Measurements from ENCODE around the gene SLC16A3.

Gene SLC16A3

DNA sequence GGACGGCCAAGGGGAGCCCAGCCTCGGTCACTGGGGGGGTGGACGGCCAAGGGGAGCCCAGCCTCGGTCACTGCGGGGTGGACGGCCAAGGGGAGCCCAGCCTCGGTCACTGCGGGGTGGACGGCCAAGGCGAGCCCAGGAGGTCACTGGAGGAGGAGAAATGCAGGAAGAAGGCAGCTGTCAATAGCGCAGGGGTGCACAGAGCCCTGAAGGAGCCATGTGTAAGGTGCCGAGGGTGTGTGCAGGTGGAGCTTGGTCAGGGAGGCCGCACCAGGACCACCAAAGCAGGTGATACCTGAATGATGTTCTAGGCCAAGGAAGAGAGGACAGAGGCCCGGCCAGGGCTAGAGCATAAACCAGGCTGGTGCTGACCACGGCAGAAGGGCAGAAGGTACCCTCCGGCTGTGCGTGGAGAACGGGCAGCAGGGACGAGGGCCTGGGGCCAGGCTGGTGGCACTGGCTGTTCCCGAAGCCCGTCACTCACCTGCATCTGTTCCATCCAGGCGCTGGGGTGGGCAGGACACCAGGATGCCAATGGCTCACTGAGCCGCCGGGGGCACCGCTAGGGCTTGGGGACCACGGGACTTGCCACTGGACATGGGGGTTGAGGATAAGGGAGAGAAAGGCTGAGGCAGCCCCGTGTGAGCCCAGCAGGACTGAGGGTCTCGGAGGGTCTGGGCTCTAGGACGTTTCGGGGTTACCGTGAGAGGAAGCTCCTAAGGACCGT, 10.3 kb upstream of the SLC16A3 start:
- no peaks in the 10 kb centered on the region for H3K36me3 ChIP-seq (ENCODE audit: control insufficient read depth, insufficient read depth, low read length)
- no peaks in the 10 kb centered on the region for H3K27me3 ChIP-seq (ENCODE audit: control insufficient read depth, insufficient read depth, low read length)
- no peak overlapping the region for H2AFZ ChIP-seq
- H3K27ac ChIP-seq, result no peak overlapping the region
- no peak overlapping the region for H3K9ac ChIP-seq
- TF ChIP-seq, protein P1, sequence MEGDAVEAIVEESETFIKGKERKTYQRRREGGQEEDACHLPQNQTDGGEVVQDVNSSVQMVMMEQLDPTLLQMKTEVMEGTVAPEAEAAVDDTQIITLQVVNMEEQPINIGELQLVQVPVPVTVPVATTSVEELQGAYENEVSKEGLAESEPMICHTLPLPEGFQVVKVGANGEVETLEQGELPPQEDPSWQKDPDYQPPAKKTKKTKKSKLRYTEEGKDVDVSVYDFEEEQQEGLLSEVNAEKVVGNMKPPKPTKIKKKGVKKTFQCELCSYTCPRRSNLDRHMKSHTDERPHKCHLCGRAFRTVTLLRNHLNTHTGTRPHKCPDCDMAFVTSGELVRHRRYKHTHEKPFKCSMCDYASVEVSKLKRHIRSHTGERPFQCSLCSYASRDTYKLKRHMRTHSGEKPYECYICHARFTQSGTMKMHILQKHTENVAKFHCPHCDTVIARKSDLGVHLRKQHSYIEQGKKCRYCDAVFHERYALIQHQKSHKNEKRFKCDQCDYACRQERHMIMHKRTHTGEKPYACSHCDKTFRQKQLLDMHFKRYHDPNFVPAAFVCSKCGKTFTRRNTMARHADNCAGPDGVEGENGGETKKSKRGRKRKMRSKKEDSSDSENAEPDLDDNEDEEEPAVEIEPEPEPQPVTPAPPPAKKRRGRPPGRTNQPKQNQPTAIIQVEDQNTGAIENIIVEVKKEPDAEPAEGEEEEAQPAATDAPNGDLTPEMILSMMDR (IDR thresholded peaks at IDR 0.05), result no peak
- no peak overlapping the region for H3K4me2 ChIP-seq (ENCODE audit: low read length)
- no peak overlapping the region for H3K4me3 ChIP-seq (ENCODE audit: low read depth, low read length)
- peaks cover 18% of the 10 kb centered on the region for H3K4me1 ChIP-seq
- H3K79me2 ChIP-seq, result no peaks in the 10 kb centered on the region
- no peaks in the 10 kb centered on the region for H3K9me3 ChIP-seq (ENCODE audit: control insufficient read depth, low read length)

- Histone ChIP-seq H3K4me3 (ENCODE audit: low read depth, low read length) (no peak overlapping the region), H3K27me3 (ENCODE audit: control insufficient read depth, insufficient read depth, low read length) (no peaks in the 10 kb centered on the region), H3K4me2 (ENCODE audit: low read length) (no peak overlapping the region), H3K79me2 (no peaks in the 10 kb centered on the region), H2AFZ (no peak overlapping the region), H3K36me3 (ENCODE audit: control insufficient read depth, insufficient read depth, low read length) (no peaks in the 10 kb centered on the region), H3K9me3 (ENCODE audit: control insufficient read depth, low read length) (no peaks in the 10 kb centered on the region), H3K4me1 (peaks cover 18% of the 10 kb centered on the region), H3K27ac (no peak overlapping the region), H3K9ac (no peak overlapping the region)
- TF ChIP-seq, protein P1 (IDR thresholded peaks at IDR 0.05), result no peak
Measured at GRCh38 chr17:82219083-82219482, 9.8 kb upstream of the SLC16A3 start.

- Histone ChIP-seq H3K79me2 (no peaks in the 10 kb centered on the region), H2AFZ (no peak overlapping the region), H3K9ac (no peak overlapping the region), H3K27ac (no peak overlapping the region), H3K4me1 (peaks cover 18% of the 10 kb centered on the region), H3K4me2 (ENCODE audit: low read length) (no peak overlapping the region), H3K9me3 (ENCODE audit: control insufficient read depth, low read length) (no peaks in the 10 kb centered on the region), H3K4me3 (ENCODE audit: low read depth, low read length) (no peak overlapping the region), H3K27me3 (ENCODE audit: control insufficient read depth, insufficient read depth, low read length) (no peaks in the 10 kb centered on the region), H3K36me3 (ENCODE audit: control insufficient read depth, insufficient read depth, low read length) (no peaks in the 10 kb centered on the region)
- TF ChIP-seq, protein P1 (IDR thresholded peaks at IDR 0.05), result no peak
Measured at GRCh38 chr17:82219753-82220709, 8.8 kb upstream of the SLC16A3 start.

GRCh38 chr17:82221341-82221902, 7.4 kb upstream of the SLC16A3 start:
- Histone ChIP-seq H3K4me3 (ENCODE audit: low read depth, low read length) (no peak overlapping the region), H2AFZ (no peak overlapping the region), H3K4me1 (peaks cover 10% of the 10 kb centered on the region), H3K9ac (no peak overlapping the region), H3K36me3 (ENCODE audit: control insufficient read depth, insufficient read depth, low read length) (no peaks in the 10 kb centered on the region), H3K27me3 (ENCODE audit: control insufficient read depth, insufficient read depth, low read length) (no peaks in the 10 kb centered on the region), H3K79me2 (no peaks in the 10 kb centered on the region), H3K4me2 (ENCODE audit: low read length) (no peak overlapping the region), H3K27ac (no peak overlapping the region), H3K9me3 (ENCODE audit: control insufficient read depth, low read length) (no peaks in the 10 kb centered on the region)
- TF ChIP-seq, protein P1 (IDR thresholded peaks at IDR 0.05), result no peak

Measured in parathyroid adenoma (tissue), 2 donors.